ENCODE results near the gene SLC39A6. TPM values are rescaled to one million over a fixed set of nuclear protein-coding genes. Genes with fewer than 3 reads are reported as not detected.

The SLC39A6 gene
- total RNA-seq, 1 donor from 2014 or later: 11.9 TPM

- Histone ChIP-seq H3K27ac (replicated peaks) (no peak overlapping the region), H3K36me3 (peaks cover 32% of the 10 kb centered on the region), H3K4me1 (no peaks in the 10 kb centered on the region), H3K4me3 (no peak overlapping the region), H3K9me3 (replicated peaks) (no peaks in the 10 kb centered on the region), H3K27me3 (ENCODE audit: low read depth) (no peaks in the 10 kb centered on the region)
- DNase-seq: no peak
- intact Hi-C loops (cut with micrococcal nuclease): no loop called here
- no peak for TF ChIP-seq CTCF (IDR thresholded peaks at IDR 0.05; ENCODE audit: borderline replicate concordance)
Observed at GRCh38 chr18:36108601-36109000, 20.5 kb downstream of the SLC39A6 start.

- Histone ChIP-seq H3K9me3 (replicated peaks) (no peaks in the 10 kb centered on the region), H3K4me3 (no peak overlapping the region), H3K4me1 (no peaks in the 10 kb centered on the region), H3K27ac (replicated peaks) (no peak overlapping the region), H3K36me3 (peaks cover 28% of the 10 kb centered on the region), H3K27me3 (ENCODE audit: low read depth) (no peaks in the 10 kb centered on the region)
- intact Hi-C loops (cut with micrococcal nuclease): no loop called here
- no peak for DNase-seq
- TF ChIP-seq CTCF (IDR thresholded peaks at IDR 0.05; ENCODE audit: borderline replicate concordance): no peak
Observed at GRCh38 chr18:36108196-36108595, 20.9 kb downstream of the SLC39A6 start.

- no peak for DNase-seq
- Histone ChIP-seq H3K4me3 (no peak overlapping the region), H3K4me1 (no peaks in the 10 kb centered on the region), H3K27ac (replicated peaks) (no peak overlapping the region), H3K9me3 (replicated peaks) (peaks cover 6% of the 10 kb centered on the region), H3K27me3 (ENCODE audit: low read depth) (no peaks in the 10 kb centered on the region), H3K36me3 (peaks cover 21% of the 10 kb centered on the region)
- intact Hi-C loops (cut with micrococcal nuclease): no loop called here
- TF ChIP-seq CTCF (IDR thresholded peaks at IDR 0.05; ENCODE audit: borderline replicate concordance): no peak
Observed at GRCh38 chr18:36107477-36107876, 21.7 kb downstream of the SLC39A6 start.

- H3K9me3 ChIP-seq (replicated peaks): peaks cover 15% of the 10 kb centered on the region
- no peaks in the 10 kb centered on the region for H3K4me1 ChIP-seq
- no peak for DNase-seq
- TF ChIP-seq CTCF (IDR thresholded peaks at IDR 0.05; ENCODE audit: borderline replicate concordance): no peak
- no peaks in the 10 kb centered on the region for H3K27me3 ChIP-seq (ENCODE audit: low read depth)
- H3K36me3 ChIP-seq: no peaks in the 10 kb centered on the region
- no peak overlapping the region for H3K4me3 ChIP-seq
- intact Hi-C loops (cut with micrococcal nuclease): no loop called here
- no peak overlapping the region for H3K27ac ChIP-seq (replicated peaks)
Observed at GRCh38 chr18:36104749-36105148, 24.4 kb downstream of the SLC39A6 start.

- Histone ChIP-seq H3K36me3 (no peaks in the 10 kb centered on the region), H3K4me3 (no peak overlapping the region), H3K27ac (replicated peaks) (no peak overlapping the region), H3K4me1 (no peaks in the 10 kb centered on the region), H3K27me3 (ENCODE audit: low read depth) (no peaks in the 10 kb centered on the region), H3K9me3 (replicated peaks) (peaks cover 15% of the 10 kb centered on the region)
- intact Hi-C loops (cut with micrococcal nuclease): no loop called here
- no peak for TF ChIP-seq CTCF (IDR thresholded peaks at IDR 0.05; ENCODE audit: borderline replicate concordance)
- DNase-seq: no peak
Observed at GRCh38 chr18:36101943-36102342, 27.2 kb downstream of the SLC39A6 start.

- H3K4me1 ChIP-seq: no peaks in the 10 kb centered on the region
- no peak overlapping the region for H3K4me3 ChIP-seq
- no peak for DNase-seq
- intact Hi-C loops (cut with micrococcal nuclease): no loop called here
- H3K27ac ChIP-seq (replicated peaks): no peak overlapping the region
- H3K27me3 ChIP-seq (ENCODE audit: low read depth): no peaks in the 10 kb centered on the region
- H3K9me3 ChIP-seq (replicated peaks): peaks cover 15% of the 10 kb centered on the region
- no peaks in the 10 kb centered on the region for H3K36me3 ChIP-seq
- no peak for TF ChIP-seq CTCF (IDR thresholded peaks at IDR 0.05; ENCODE audit: borderline replicate concordance)
Observed at GRCh38 chr18:36099311-36099710, 29.8 kb downstream of the SLC39A6 start.
